ENCODE measurements around the gene KHNYN. TPM values are rescaled to one million over a fixed set of nuclear protein-coding genes. Genes with fewer than 3 reads are reported as not detected.
A peak's percentile ranks its signal among the peaks of the same experiment; 100 is the strongest.

The KHNYN gene
- total RNA-seq, 1 experiment from 2014 or later, result 63.0 TPM

DNA sequence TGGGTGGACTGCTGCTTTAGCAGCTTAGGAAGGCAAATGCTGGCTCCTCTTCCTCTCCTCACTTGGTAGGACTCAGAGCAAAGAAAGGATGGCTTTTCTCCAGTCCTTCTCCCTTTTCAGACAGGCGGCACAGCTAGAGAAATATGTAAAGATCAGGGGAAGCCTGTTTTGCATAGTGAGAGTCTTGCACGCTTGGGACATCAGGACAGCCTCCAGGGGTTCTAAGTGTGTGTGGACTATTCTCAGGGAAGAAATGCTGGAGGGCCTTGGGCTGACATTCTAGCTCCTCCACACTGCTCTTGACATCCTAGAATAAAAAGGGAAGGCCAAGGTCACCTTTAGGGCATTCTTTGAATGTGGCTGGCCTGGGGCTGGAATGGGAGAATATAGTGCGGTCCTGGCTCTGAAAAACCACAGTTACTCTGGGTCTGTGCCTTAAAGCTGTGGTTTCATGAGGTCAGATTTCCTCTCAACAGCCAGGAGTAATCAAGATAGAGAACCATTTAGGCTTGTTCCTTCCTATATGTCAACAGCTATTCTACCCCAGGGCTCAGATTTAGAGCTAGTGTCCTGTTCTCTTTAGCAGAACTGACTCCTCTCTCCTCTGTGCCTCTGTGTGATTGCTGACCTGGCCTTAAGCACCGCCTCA, 54.0 kb downstream of the KHNYN start:
- intact Hi-C loops (cut with micrococcal nuclease), result no loop called here
- peak; percentile 0 for DNase-seq (ENCODE audit: unreplicated experiment)
- Mint-ChIP-seq H3K4me1 (ENCODE audit: insufficient read depth, unreplicated experiment) (no peaks in the 10 kb centered on the region), H3K4me3 (ENCODE audit: unreplicated experiment) (no peak overlapping the region), H3K36me3 (ENCODE audit: insufficient read depth, unreplicated experiment) (no peaks in the 10 kb centered on the region), H3K27ac (ENCODE audit: low read depth, unreplicated experiment) (no peak overlapping the region), H3K27me3 (ENCODE audit: insufficient read depth, unreplicated experiment) (no peaks in the 10 kb centered on the region), H3K9me3 (ENCODE audit: unreplicated experiment) (no peaks in the 10 kb centered on the region)
- BruUV-seq (replicated peaks), result no TSS peak
- ChIA-PET CTCF (interaction anchor here (0.5 to 1.0 kb wide), 3 partner anchors 9 to 175 kb away, joined by 3 to 4 read pairs (median 3); no protein-coding TSS in a partner anchor), POLR2A (no interaction called here)
- TF ChIP-seq, protein P1, sequence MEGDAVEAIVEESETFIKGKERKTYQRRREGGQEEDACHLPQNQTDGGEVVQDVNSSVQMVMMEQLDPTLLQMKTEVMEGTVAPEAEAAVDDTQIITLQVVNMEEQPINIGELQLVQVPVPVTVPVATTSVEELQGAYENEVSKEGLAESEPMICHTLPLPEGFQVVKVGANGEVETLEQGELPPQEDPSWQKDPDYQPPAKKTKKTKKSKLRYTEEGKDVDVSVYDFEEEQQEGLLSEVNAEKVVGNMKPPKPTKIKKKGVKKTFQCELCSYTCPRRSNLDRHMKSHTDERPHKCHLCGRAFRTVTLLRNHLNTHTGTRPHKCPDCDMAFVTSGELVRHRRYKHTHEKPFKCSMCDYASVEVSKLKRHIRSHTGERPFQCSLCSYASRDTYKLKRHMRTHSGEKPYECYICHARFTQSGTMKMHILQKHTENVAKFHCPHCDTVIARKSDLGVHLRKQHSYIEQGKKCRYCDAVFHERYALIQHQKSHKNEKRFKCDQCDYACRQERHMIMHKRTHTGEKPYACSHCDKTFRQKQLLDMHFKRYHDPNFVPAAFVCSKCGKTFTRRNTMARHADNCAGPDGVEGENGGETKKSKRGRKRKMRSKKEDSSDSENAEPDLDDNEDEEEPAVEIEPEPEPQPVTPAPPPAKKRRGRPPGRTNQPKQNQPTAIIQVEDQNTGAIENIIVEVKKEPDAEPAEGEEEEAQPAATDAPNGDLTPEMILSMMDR (IDR thresholded peaks at IDR 0.05; ENCODE audit: unreplicated experiment), result no peak

Other genes starting within 250 kb of the KHNYN start
- 57.2 and 100 TPM in 2 replicates for gene IPO4, start 241.1 kb upstream of the KHNYN start, total RNA-seq (2022)
- gene TM9SF1, start 234.5 kb upstream of the KHNYN start, total RNA-seq (2022), result 67.8 and 103 TPM in 2 replicates
- gene TSSK4, start 224.3 kb upstream of the KHNYN start, total RNA-seq (2022), result 0.68 and 1.2 TPM in 2 replicates
- 88.6 and 99.0 TPM in 2 replicates for gene CHMP4A, start 216.5 kb upstream of the KHNYN start, total RNA-seq (2022)
- 11.0 and 20.2 TPM in 2 replicates for gene MDP1, start 213.9 kb upstream of the KHNYN start, total RNA-seq (2022)
- 233 and 243 TPM in 2 replicates for gene NEDD8, start 197.6 kb upstream of the KHNYN start, total RNA-seq (2022)
- 77.3 and 79.9 TPM in 2 replicates for gene GMPR2, start 197.0 kb upstream of the KHNYN start, total RNA-seq (2022)
- gene TINF2, start 187.3 kb upstream of the KHNYN start, total RNA-seq (2022), result 47.3 and 47.6 TPM in 2 replicates
- 16.9 and 26.2 TPM in 2 replicates for gene TGM1, start 166.8 kb upstream of the KHNYN start, total RNA-seq (2022)
- gene RABGGTA, start 158.4 kb upstream of the KHNYN start, total RNA-seq (2022), result 51.7 and 75.0 TPM in 2 replicates
- 29.2 and 29.7 TPM in 2 replicates for gene DHRS1, start 130.2 kb upstream of the KHNYN start, total RNA-seq (2022)
- gene NOP9, start 130.1 kb upstream of the KHNYN start, total RNA-seq (2022), result 29.8 and 31.9 TPM in 2 replicates
- 0.52 and 1.3 TPM in 2 replicates for gene CIDEB, start 122.0 kb upstream of the KHNYN start, total RNA-seq (2022)
- 21.7 and 23.8 TPM in 2 replicates for gene LTB4R2, start 119.8 kb upstream of the KHNYN start, total RNA-seq (2022)
- gene LTB4R, start 118.5 kb upstream of the KHNYN start, total RNA-seq (2022), result 15.8 and 19.9 TPM in 2 replicates
- gene ADCY4, start 94.9 kb upstream of the KHNYN start, total RNA-seq (2022), result not detected in 2 replicates
- gene RIPK3, start 90.0 kb upstream of the KHNYN start, total RNA-seq (2022), result not detected in 2 replicates
- 0.23 and 1.7 TPM in 2 replicates for gene NFATC4, start 61.8 kb upstream of the KHNYN start, total RNA-seq (2022)
- gene NYNRIN, start 31.0 kb upstream of the KHNYN start, total RNA-seq (2022), result not detected in 2 replicates
- gene CBLN3, start 286 bp upstream of the KHNYN start, total RNA-seq (2022), result 2.4 TPM in 2 replicates
- 53.2 and 58.7 TPM in 2 replicates for gene SDR39U1, start 12.8 kb downstream of the KHNYN start, total RNA-seq (2022)
- gene CMA1, start 78.3 kb downstream of the KHNYN start, total RNA-seq (2022), result not detected in 2 replicates
- not detected in 2 replicates for gene CTSG, start 146.3 kb downstream of the KHNYN start, total RNA-seq (2022)
- gene GZMH, start 179.7 kb downstream of the KHNYN start, total RNA-seq (2022), result not detected in 2 replicates
- gene GZMB, start 204.2 kb downstream of the KHNYN start, total RNA-seq (2022), result not detected in 2 replicates

All from MCF 10A (cell line).